HG02610 (cell line): ENCODE data around the gene OBSL1.

Experiments
- ATAC-seq: cut with Tn5 transposase; IDR thresholded peaks from one replicate; pipeline ENCODE4 v1.9.1; 2021; ENCODE audit warnings: mild to moderate bottlenecking, moderate library complexity; ENCODE audit not compliant: unreplicated experiment

OBSL1 gene

GRCh38 chr2:219597552-219598307 is 26.4 kb upstream of the OBSL1 start, which contains the start of gene STK11IP:
TSS of gene STK11IP (plus strand) at chr2:219597857. CDS start at chr2:219598120, 263 bp downstream.
- ATAC-seq = peak; percentile 93

GRCh38 chr2:219596954-219597551 is 25.7 kb upstream of the OBSL1 start:
- no peak for ATAC-seq

- no peak for ATAC-seq
Observed at GRCh38 chr2:219595256-219595655, 23.9 kb upstream of the OBSL1 start.

GRCh38 chr2:219593154-219593553 is 21.8 kb upstream of the OBSL1 start:
- no peak for ATAC-seq

GRCh38 chr2:219592736-219593135 is 21.4 kb upstream of the OBSL1 start:
- ATAC-seq = no peak

GRCh38 chr2:219591091-219591490 is 19.8 kb upstream of the OBSL1 start:
- no peak for ATAC-seq

GRCh38 chr2:219581346-219581745 is 10.0 kb upstream of the OBSL1 start:
- ATAC-seq = no peak

- ATAC-seq = no peak
Observed at GRCh38 chr2:219578811-219579613, 7.7 kb upstream of the OBSL1 start.

GRCh38 chr2:219576505-219577388 is 5.4 kb upstream of the OBSL1 start:
- no peak for ATAC-seq

- no peak for ATAC-seq
Observed at GRCh38 chr2:219575566-219576504, 4.5 kb upstream of the OBSL1 start.

- no peak for ATAC-seq
Observed at GRCh38 chr2:219574484-219575311, 3.4 kb upstream of the OBSL1 start.

GRCh38 chr2:219573166-219573565 is 1.8 kb upstream of the OBSL1 start:
- ATAC-seq = no peak

GRCh38 chr2:219572237-219573001 is 1.1 kb upstream of the OBSL1 start, which contains the start of gene INHA:
TSS of gene INHA (plus strand) at chr2:219572310. CDS start at chr2:219572375, 65 bp downstream.
- ATAC-seq = no peak

- ATAC-seq = no peak
Observed at GRCh38 chr2:219570924-219571310, 422 bp downstream of the OBSL1 start.

GRCh38 chr2:219570194-219570923 is 980 bp downstream of the OBSL1 start:
- no peak for ATAC-seq

- no peak for ATAC-seq
Observed at GRCh38 chr2:219569635-219570034, 1.7 kb downstream of the OBSL1 start.

GRCh38 chr2:219569041-219569440 is 2.3 kb downstream of the OBSL1 start:
- no peak for ATAC-seq
